ENCODE results near the gene ID2. TPM values are rescaled to one million over a fixed set of nuclear protein-coding genes. Genes with fewer than 3 reads are reported as not detected.

Gene ID2
- total RNA-seq, 1 experiment from 2014 or later = 77.8 TPM

DNA sequence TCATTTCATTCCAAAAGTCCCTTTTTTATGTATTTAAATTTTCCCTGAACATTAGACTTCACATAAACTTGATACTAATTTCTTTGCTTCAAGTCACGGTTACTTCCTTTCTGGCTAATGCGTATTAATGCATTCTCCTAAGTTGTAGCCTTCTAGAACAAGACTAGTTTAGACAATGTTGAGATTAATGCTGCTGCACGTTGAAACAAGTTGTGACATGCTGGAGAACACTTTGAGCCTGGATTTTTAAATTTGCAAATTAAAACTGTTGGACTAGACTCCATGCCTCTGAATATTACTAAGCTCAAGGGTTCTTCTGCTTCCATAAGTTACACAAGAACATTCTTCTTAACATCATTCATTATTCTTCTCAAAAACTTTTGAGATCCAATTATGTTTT, 29.1 kb downstream of the ID2 start:
- TF ChIP-seq, protein P1, sequence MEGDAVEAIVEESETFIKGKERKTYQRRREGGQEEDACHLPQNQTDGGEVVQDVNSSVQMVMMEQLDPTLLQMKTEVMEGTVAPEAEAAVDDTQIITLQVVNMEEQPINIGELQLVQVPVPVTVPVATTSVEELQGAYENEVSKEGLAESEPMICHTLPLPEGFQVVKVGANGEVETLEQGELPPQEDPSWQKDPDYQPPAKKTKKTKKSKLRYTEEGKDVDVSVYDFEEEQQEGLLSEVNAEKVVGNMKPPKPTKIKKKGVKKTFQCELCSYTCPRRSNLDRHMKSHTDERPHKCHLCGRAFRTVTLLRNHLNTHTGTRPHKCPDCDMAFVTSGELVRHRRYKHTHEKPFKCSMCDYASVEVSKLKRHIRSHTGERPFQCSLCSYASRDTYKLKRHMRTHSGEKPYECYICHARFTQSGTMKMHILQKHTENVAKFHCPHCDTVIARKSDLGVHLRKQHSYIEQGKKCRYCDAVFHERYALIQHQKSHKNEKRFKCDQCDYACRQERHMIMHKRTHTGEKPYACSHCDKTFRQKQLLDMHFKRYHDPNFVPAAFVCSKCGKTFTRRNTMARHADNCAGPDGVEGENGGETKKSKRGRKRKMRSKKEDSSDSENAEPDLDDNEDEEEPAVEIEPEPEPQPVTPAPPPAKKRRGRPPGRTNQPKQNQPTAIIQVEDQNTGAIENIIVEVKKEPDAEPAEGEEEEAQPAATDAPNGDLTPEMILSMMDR (IDR thresholded peaks at IDR 0.05; ENCODE audit: unreplicated experiment) = no peak
- H3K27ac Mint-ChIP-seq (ENCODE audit: unreplicated experiment) = no peak overlapping the region
- no peaks in the 10 kb centered on the region for H3K36me3 Mint-ChIP-seq (ENCODE audit: insufficient read depth, unreplicated experiment)
- DNase-seq = no peak
- H3K27me3 Mint-ChIP-seq (ENCODE audit: unreplicated experiment) = no peaks in the 10 kb centered on the region
- peaks cover 5% of the 10 kb centered on the region for H3K9me3 Mint-ChIP-seq (ENCODE audit: low read depth, unreplicated experiment)
- H3K4me3 Mint-ChIP-seq (ENCODE audit: low read depth, unreplicated experiment) = no peak overlapping the region
- H3K4me1 Mint-ChIP-seq (ENCODE audit: low read depth, unreplicated experiment) = no peaks in the 10 kb centered on the region
- intact Hi-C loops (cut with micrococcal nuclease; ENCODE audit: unreplicated experiment) = no loop called here
- CTCF ChIA-PET = no interaction called here
- no TSS peak for BruUV-seq (replicated peaks)

DNA sequence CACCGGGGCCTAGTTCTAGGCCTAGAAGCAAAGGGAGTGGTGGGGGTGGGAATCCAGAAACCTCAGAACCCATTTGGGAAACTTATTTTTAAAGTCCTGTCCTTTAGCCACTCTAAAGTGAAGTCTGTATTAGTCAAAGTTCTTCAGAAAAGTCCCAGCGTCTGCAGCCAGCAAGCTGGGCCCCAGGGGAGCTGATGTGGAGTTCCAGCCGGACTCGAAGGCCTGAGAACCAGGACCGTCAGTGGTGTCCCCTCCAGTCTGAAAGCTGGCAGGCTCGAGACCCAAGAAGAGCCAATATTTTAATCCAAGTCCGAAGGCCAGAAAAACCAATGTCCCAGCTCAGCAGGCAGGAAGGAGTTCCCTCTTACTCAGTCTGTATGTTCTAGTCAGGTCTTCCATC, 32.4 kb downstream of the ID2 start:
- CTCF ChIA-PET = no interaction called here
- H3K36me3 Mint-ChIP-seq (ENCODE audit: insufficient read depth, unreplicated experiment) = no peaks in the 10 kb centered on the region
- no peak overlapping the region for H3K27ac Mint-ChIP-seq (ENCODE audit: unreplicated experiment)
- intact Hi-C loops (cut with micrococcal nuclease; ENCODE audit: unreplicated experiment) = no loop called here
- no peaks in the 10 kb centered on the region for H3K27me3 Mint-ChIP-seq (ENCODE audit: unreplicated experiment)
- DNase-seq = no peak
- no peak overlapping the region for H3K4me3 Mint-ChIP-seq (ENCODE audit: low read depth, unreplicated experiment)
- peaks cover 8% of the 10 kb centered on the region for H3K9me3 Mint-ChIP-seq (ENCODE audit: low read depth, unreplicated experiment)
- TF ChIP-seq, protein P1 (IDR thresholded peaks at IDR 0.05; ENCODE audit: unreplicated experiment) = no peak
- peaks cover 2% of the 10 kb centered on the region for H3K4me1 Mint-ChIP-seq (ENCODE audit: low read depth, unreplicated experiment)
- BruUV-seq (replicated peaks) = no TSS peak

DNA sequence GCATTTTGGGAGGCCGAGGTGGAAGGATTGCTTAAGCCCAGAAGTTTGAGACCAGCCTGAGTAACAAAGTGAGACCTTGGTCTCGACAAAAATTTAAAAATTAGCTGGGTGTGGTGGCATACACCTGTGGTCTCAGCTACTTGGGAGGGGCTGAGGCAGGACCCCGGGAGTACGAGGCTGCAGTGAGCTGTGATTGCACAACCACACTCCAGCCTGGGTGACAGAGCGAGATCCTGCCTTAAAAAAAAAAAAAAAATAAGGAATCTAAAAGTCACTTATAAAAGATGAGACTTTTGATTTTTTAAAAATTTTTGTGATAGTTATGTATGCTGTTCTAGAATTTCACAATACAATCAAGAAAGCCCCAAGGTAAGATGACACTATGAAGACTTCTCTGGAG, 33.1 kb downstream of the ID2 start:
- H3K36me3 Mint-ChIP-seq (ENCODE audit: insufficient read depth, unreplicated experiment) = no peaks in the 10 kb centered on the region
- BruUV-seq (replicated peaks) = no TSS peak
- intact Hi-C loops (cut with micrococcal nuclease; ENCODE audit: unreplicated experiment) = no loop called here
- no peaks in the 10 kb centered on the region for H3K27me3 Mint-ChIP-seq (ENCODE audit: unreplicated experiment)
- TF ChIP-seq, protein P1 (IDR thresholded peaks at IDR 0.05; ENCODE audit: unreplicated experiment) = no peak
- no peak overlapping the region for H3K27ac Mint-ChIP-seq (ENCODE audit: unreplicated experiment)
- no peak overlapping the region for H3K4me3 Mint-ChIP-seq (ENCODE audit: low read depth, unreplicated experiment)
- H3K4me1 Mint-ChIP-seq (ENCODE audit: low read depth, unreplicated experiment) = peaks cover 9% of the 10 kb centered on the region
- peaks cover 8% of the 10 kb centered on the region for H3K9me3 Mint-ChIP-seq (ENCODE audit: low read depth, unreplicated experiment)
- CTCF ChIA-PET = no interaction called here
- DNase-seq = no peak

DNA sequence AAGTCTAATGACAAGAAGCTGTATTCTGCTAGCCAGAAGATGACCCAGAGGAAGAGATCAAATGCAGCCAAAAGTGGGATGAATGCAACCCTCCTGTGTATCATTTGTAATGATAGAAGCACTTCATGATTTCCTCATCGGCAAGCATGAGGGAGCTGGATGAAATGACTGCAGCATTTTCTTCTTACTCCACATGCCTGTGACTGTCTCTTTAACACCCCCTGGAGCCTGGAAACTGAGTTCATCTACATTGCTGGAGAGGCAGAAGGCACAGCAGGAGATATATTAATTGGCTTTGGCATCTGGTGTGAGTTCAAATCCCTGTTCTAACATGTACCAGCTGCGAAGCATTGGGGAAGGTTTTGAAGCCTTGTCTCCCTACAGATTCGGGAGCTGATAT, 37.7 kb downstream of the ID2 start:
- TF ChIP-seq, protein P1 (IDR thresholded peaks at IDR 0.05; ENCODE audit: unreplicated experiment) = no peak
- no peak overlapping the region for H3K27ac Mint-ChIP-seq (ENCODE audit: unreplicated experiment)
- H3K27me3 Mint-ChIP-seq (ENCODE audit: unreplicated experiment) = no peaks in the 10 kb centered on the region
- H3K36me3 Mint-ChIP-seq (ENCODE audit: insufficient read depth, unreplicated experiment) = no peaks in the 10 kb centered on the region
- no peak overlapping the region for H3K4me3 Mint-ChIP-seq (ENCODE audit: low read depth, unreplicated experiment)
- CTCF ChIA-PET = interaction anchor here (0.6 to 1.5 kb wide), 4 partner anchors 17 to 426 kb away, joined by 3 to 7 read pairs (median 4); no protein-coding TSS in a partner anchor
- no peak for DNase-seq
- peaks cover 10% of the 10 kb centered on the region for H3K4me1 Mint-ChIP-seq (ENCODE audit: low read depth, unreplicated experiment)
- intact Hi-C loops (cut with micrococcal nuclease; ENCODE audit: unreplicated experiment) = no loop called here
- BruUV-seq (replicated peaks) = no TSS peak
- H3K9me3 Mint-ChIP-seq (ENCODE audit: low read depth, unreplicated experiment) = peaks cover 8% of the 10 kb centered on the region

Measured in Calu3 (cell line).